Stimulated activated CD8-positive, alpha-beta memory T cell treated with anti-CD3 and anti-CD28 coated beads, Interleukin-12 subunit alpha, Interleukin-12 subunit beta, amount 100 ng/mL, for 1 hour (primary cell): ENCODE measurements around the gene OPA1.

ENCODE experiments used
- DNase-seq: peaks from one replicate; pipeline ENCODE4 v3.0.0-alpha.2; 2020; ENCODE audit warnings: low read depth

The OPA1 gene

GRCh38 chr3:193655831-193656433 lies 62.9 kb downstream of the OPA1 start:
- no peak for DNase-seq

GRCh38 chr3:193656445-193656844 lies 63.4 kb downstream of the OPA1 start:
- DNase-seq = no peak

DNA sequence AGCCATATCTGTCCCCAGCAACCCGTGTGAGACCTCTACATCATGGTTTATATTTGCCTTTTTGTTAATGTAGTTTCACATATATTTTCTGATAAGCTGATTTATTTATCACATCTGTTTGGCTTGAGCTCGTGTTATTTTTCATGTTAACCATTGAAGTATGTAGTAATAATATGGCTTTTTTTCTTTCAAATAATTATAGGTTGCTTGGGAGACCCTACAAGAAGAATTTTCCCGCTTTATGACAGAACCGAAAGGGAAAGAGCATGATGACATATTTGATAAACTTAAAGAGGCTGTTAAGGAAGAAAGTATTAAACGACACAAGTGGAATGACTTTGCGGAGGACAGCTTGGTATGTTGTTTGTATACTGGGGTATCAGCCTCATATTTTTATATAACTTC lies 63.9 kb downstream of the OPA1 start:
- no peak for DNase-seq

- DNase-seq = no peak
Measured at GRCh38 chr3:193660171-193660570, 67.2 kb downstream of the OPA1 start.

DNA sequence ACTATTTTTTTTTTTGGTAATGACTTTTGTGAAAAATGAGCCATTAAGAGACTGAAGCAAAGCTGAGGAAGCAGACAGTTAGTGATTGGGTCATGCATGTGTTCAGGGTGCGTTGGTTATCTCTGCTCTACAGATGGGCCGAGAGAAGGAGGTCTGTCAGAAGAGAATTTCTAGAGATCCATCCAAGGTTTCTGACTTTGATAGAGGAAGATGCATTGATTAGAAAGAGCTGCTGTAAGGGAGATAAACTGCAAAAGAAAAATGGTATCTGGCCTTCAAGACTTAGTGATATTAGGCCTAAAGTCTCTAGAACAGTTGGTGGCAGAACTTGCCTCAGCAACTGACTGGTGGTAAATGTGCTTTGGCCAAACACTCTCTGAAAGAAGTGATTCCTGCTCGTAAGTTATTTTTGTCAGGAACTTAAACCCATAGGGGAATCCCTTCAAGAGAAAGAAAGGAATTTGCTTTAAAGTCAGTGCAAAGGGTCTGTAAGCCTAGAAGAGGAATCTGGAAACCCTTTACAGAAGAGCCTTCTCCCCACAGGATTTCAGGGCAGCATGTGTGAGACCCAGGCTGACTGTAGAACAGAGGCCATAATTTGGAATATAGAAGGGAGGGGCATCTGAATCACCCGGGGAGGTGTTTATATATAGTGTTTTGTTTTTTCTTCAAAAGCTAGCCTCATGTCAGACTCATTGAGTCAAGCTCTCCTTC lies 67.8 kb downstream of the OPA1 start:
- no peak for DNase-seq

DNA sequence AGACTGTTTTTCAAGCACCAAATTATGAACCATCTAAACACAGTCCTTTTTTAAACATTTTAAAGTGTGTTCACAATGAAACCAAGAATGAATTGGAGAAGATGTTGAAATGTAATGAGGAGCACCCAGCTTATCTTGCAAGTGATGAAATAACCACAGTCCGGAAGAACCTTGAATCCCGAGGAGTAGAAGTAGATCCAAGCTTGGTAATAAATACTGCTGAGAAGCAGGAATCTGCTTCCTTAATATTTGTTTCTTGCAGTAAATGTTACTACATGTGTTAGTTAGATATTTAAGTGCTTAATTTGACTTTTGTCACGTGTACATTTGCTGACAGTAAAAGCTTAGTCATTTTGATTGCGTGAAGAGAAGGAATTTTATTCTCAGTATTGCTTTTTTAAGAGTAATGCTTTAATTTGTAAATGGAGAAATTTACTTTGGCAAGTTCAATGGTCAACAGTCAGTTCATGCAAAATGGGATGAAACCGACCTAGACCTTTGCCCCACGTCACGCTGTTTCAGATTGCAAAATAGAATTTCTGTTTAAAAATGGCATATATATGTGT lies 69.8 kb downstream of the OPA1 start:
- DNase-seq = no peak

DNA sequence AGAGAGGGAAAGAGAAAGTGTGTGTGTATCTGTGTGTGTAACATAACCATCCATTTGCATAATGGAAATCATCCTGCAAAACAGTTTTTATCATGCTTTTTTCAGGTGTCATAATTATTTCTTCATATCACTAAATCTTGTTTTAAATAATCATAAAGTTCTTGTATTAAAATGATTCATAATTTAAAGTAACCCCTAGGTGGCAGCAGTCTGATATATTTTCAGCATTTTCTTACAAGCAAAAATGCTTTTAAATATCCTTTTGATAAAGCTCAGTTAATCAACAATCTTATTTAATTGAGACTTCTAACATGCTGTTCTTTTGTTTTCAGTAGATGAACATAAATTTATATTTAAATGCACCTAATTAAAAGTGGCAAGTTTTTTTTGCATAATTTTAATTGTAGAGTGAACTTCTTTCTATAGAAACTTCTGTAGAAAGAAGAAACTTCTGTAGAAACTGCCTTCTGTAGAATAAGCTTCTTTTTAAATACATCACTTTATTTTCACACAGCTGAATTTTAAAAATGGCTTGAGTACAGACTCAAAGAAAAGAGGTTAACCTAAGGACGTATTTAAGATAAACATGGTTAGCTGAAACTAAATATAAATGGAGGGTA lies 72.5 kb downstream of the OPA1 start:
- no peak for DNase-seq

- no peak for DNase-seq
Measured at GRCh38 chr3:193673845-193674244, 80.8 kb downstream of the OPA1 start.

GRCh38 chr3:193674714-193675113 lies 81.7 kb downstream of the OPA1 start:
- no peak for DNase-seq

- no peak for DNase-seq
Measured at GRCh38 chr3:193677734-193678133, 84.7 kb downstream of the OPA1 start.

- DNase-seq = no peak
Measured at GRCh38 chr3:193680220-193680619, 87.2 kb downstream of the OPA1 start.

DNA sequence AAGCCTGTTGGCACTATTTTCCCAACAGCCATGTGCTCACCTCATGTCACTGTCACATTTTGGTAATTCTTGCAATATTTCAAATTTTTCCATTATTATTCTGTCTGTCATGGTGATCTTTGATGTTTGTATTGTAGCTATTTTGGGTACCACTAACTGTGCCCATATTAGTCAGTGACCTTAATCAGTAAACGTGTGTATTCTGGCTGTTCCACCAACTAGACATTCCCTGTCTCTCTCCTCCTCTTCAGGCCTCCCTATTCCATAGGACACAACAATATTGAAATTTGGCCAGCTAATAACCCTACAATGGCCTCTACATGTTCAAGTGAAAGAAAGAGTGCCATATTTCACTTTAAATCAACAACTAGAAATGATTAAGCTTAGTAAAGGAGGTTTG lies 88.6 kb downstream of the OPA1 start:
- DNase-seq = no peak

DNA sequence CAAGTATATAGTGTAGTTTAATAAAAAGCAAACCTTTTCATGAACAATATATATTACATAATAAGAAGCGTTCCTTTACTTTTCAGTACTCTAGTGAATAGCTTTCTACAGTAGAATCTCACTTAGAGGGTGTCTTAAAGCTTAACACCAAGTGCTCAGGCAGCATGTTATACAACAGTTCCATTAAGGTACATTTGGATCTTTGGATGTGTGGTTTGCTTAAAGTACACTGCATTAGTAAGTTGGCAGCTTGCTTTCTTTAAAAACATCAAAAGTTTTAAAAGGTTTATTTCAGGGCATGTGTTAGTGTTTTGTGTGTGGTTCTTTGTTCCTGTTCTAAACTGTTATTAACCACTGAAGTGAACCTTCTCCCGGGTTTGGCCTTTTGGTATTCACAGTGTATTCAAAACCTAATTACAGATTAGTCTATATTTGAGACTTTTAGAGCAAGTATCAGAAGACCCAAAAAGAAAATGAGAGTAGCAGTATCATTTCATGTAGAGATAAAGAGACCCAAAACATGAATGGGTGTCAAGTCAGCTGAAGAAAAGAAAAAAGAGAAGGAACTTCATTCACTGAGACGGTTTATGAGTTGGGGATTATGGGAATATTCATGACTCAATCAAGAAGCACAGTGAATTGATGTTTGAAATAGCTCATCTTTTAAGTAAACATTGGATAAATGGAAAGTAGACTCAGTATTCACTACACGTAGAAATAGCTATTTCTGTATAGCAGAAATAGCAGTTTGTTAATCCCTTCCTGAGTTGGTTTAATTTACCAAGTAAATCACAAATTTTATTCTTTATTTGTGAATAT lies 93.9 kb downstream of the OPA1 start:
- DNase-seq = no peak

- no peak for DNase-seq
Measured at GRCh38 chr3:193688834-193689714, 96.1 kb downstream of the OPA1 start.

DNA sequence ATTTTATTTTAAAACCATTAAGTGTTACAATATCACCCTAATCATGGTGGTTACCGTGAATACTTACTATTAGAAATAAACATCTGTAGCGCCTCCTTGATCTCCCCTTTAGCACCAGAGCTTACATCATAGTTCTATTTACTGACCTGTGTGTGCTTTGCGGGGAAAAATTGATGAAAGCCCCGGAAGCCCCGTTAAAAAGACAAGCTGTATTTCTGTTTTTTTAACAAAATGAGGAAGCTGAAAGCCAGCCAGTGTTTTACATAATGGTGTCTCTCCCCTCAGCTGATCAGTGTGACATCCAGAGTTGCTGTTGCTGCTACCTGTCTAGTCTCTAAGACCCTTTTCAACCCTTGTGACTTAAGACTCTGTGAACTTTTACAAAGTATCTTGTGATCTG lies 100.8 kb downstream of the OPA1 start:
- DNase-seq = no peak

- no peak for DNase-seq
Measured at GRCh38 chr3:193701953-193702635, 109.1 kb downstream of the OPA1 start.

DNA sequence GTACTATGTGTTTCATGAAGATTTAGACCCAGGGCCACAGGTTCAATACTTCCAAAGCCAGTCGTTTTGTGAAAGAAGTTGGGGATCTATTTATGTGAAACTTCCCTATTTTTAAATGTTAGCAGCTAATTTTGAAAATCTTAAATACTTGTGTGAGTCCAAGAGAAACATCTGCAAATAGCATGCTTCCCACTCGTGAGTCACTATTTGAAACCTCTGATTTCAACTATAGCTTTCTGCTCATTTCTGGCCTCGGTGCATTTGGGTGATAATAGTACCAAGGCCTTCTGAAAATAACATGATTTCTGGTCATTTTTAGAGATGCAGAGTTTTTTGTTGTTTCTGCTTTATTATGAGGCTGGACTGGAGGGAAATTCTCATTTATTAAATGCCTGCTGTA lies 110.0 kb downstream of the OPA1 start:
- DNase-seq = no peak

- no peak for DNase-seq
Measured at GRCh38 chr3:193704431-193704830, 111.4 kb downstream of the OPA1 start.

DNA sequence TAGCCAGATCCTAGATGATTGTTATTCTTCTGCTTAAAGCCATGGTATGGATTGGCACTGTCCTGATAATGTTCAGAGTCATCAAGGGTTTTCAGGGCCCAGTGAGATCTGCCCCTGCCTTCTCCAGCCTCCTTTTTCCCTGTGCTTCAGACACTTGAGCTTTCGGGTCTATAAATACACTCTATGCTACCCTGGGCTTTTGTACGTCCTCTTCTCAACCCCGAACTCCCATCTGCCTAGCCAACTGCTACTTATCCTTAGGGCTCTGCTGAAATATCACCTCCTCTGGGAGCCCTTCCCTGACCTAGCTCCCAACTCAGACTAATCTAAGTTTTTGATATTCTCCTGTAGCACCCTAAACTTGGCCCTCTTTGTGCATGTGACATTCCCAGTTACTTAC lies 115.3 kb downstream of the OPA1 start:
- DNase-seq = no peak

DNA sequence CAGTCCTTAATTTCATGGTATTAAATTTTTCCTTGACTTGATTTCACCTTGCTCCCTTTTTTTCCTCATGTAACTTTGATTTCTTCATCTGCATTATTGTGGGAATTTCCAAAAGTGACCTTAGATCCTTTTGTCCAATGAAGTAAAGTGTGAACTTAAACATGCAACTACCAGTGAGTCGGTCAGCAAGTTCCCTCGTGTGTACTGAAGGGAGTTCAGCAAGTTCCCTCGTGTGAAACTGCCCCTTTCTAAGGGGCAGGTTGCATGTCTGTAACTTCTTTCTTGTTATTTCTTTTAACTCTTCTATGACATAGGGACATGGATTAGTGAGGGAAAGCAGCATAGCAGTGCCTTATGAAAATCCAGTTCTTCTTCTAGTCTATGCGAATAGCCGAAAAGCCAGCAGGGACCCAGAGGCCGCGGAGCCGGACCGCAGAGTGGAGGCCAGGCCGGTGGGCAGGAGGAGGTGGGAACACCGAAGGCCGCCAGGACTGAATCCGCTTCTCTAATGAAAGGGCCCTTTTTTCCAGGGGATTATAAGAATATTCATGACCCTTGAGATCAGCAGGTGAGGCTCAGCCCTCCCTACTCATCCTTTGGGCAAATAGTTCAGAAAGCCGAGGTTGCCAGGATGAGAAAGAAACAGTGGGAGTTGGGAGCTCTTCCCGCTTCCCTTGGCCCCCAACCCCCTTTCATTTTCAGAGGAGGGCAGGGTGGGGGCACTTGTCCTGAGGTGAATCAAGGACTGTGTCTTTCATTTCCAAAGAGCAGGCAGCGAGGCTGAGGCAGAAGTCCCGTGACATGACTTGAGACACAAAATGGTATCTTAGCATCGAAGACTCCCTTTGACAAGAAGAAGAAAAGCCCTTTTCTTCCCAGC lies 117.5 kb downstream of the OPA1 start:
- DNase-seq = no peak
